ENCODE measurements around the gene PRRG2.

Gene PRRG2

DNA sequence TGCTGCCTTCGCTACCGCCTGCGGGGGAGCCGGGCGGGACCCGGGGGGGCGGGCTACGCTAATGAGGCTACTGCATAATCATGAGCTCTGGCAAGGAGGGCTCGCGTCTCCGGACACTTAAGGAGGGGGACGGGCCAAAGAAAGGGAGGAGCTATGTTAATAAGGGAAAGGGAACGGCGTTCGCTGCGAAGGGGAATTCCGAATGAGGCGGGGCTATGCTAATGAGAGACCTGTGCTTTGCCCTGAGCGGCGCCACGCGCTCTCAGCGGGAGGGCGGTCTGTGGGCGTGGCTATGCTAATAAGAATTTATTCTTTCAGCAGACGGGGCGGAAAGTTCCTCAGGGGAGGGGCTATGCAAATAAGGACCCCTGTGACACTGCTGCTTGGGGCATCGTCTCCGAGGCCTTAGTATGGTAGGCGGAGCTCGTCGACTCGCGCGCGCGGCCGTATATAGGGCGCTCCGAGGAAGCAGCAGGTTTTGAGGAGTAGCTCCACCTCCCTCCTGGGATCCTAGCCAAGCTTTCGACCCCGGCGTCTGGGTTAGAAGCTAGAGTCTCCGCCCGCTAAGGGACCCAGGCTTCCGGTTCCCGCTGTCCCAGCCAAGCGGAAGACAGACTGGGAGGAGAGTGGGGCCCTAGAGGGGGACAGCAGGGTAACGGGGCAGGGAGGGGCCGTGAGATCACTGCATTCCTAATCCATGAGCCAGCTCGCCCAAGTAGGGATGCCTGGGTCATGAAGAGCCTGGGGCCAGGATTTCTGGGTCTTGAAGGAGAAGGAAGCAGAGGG is 59.2 kb downstream of the PRRG2 start, which contains the start of gene RRAS:
TSS of gene RRAS (minus strand) at position 31 of the 786 bp plus-strand sequence. CDS start 45 bp downstream, outside the sequence.
- peaks cover 42% of the 10 kb centered on the region for H3K4me1 ChIP-seq (ENCODE audit: insufficient read depth, low read length)
- H3K9me3 ChIP-seq (ENCODE audit: insufficient read depth, low read length, severe bottlenecking), result no peaks in the 10 kb centered on the region
- peak within 1 kb of the TSS; percentile 99 for H3K9ac ChIP-seq (ENCODE audit: low read depth, low read length)
- ATAC-seq (ENCODE audit: insufficient read depth, low read depth), result peak; percentile 81
- H4K20me1 ChIP-seq (ENCODE audit: insufficient read depth, low read length), result peaks cover 16% of the 10 kb centered on the region
- H3K27me3 ChIP-seq (ENCODE audit: insufficient read depth, low read length, poor library complexity), result no peaks in the 10 kb centered on the region
- H3K4me2 ChIP-seq (ENCODE audit: insufficient read depth, low read length), result peak within 1 kb of the TSS; percentile 88
- H3K4me3 ChIP-seq (ENCODE audit: low read depth in 1 of 2, low read length in 2 of 2), result peak within 1 kb of the TSS; percentile 54 to 91
- TF ChIP-seq EZH2 (IDR thresholded peaks at IDR 0.05; ENCODE audit: borderline replicate concordance, low read depth, low read length, severe bottlenecking), result no peak
- TF ChIP-seq, protein P1, sequence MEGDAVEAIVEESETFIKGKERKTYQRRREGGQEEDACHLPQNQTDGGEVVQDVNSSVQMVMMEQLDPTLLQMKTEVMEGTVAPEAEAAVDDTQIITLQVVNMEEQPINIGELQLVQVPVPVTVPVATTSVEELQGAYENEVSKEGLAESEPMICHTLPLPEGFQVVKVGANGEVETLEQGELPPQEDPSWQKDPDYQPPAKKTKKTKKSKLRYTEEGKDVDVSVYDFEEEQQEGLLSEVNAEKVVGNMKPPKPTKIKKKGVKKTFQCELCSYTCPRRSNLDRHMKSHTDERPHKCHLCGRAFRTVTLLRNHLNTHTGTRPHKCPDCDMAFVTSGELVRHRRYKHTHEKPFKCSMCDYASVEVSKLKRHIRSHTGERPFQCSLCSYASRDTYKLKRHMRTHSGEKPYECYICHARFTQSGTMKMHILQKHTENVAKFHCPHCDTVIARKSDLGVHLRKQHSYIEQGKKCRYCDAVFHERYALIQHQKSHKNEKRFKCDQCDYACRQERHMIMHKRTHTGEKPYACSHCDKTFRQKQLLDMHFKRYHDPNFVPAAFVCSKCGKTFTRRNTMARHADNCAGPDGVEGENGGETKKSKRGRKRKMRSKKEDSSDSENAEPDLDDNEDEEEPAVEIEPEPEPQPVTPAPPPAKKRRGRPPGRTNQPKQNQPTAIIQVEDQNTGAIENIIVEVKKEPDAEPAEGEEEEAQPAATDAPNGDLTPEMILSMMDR (IDR thresholded peaks at IDR 0.05; ENCODE audit: borderline replicate concordance, extremely low read depth, low read length, poor library complexity, severe bottlenecking), result peak; percentile 1
- H3K79me2 ChIP-seq (ENCODE audit: insufficient read depth, low read length), result peaks cover 41% of the 10 kb centered on the region
- H2AFZ ChIP-seq (ENCODE audit: low read depth, low read length), result peak within 1 kb of the TSS; percentile 62
- peaks cover 13% of the 10 kb centered on the region for H3K36me3 ChIP-seq (ENCODE audit: insufficient read depth, low read length)
- peak; percentile 100 for DNase-seq
- H3K27ac ChIP-seq (ENCODE audit: low read length), result peak within 1 kb of the TSS; percentile 92

Data from DND-41 (cell line).